Activated CD4-positive, CD25-positive, alpha-beta regulatory T cell treated with anti-CD3 and anti-CD28 coated beads, Interleukin-2, amount 50 U/mL, for 24 hours (primary cell): Measurements from ENCODE around the gene MFN2.

ENCODE experiments used
- ATAC-seq, 2 donors: fragments of 150-1000 bp; cut with Tn5 transposase; one replicate each; pipeline ENCODE4 v1.10.0; 2021; ENCODE audit warnings: mild to moderate bottlenecking in 1 of 2, moderate library complexity in 1 of 2

Gene MFN2

GRCh38 chr1:11960715-11961114 is 19.5 kb upstream of the MFN2 start:
- no peak for ATAC-seq

- ATAC-seq: no peak
These were observed 19.0 kb upstream of the MFN2 start for GRCh38 chr1:11961230-11961629.

GRCh38 chr1:11963622-11964021 is 16.6 kb upstream of the MFN2 start:
- ATAC-seq: no peak

- ATAC-seq: no peak
These were observed 15.6 kb upstream of the MFN2 start for GRCh38 chr1:11964656-11965055.

GRCh38 chr1:11967028-11967547 is 13.2 kb upstream of the MFN2 start:
- no peak for ATAC-seq

GRCh38 chr1:11970441-11971185 is 9.6 kb upstream of the MFN2 start:
- ATAC-seq: no peak

GRCh38 chr1:11977625-11978024 is 2.6 kb upstream of the MFN2 start:
- no peak for ATAC-seq

- no peak for ATAC-seq
These were observed 1.9 kb upstream of the MFN2 start for GRCh38 chr1:11978301-11978700.

- ATAC-seq: no peak
These were observed 1.0 kb upstream of the MFN2 start for GRCh38 chr1:11979028-11979850.

GRCh38 chr1:11980676-11980972 is 380 bp downstream of the MFN2 start:
- ATAC-seq: no peak

GRCh38 chr1:11981378-11982009 is 1.2 kb downstream of the MFN2 start:
- no peak for ATAC-seq

GRCh38 chr1:11982010-11982392 is 1.8 kb downstream of the MFN2 start:
- ATAC-seq: no peak

- no peak for ATAC-seq
These were observed 3.9 kb downstream of the MFN2 start for GRCh38 chr1:11984121-11984520.

- no peak for ATAC-seq
These were observed 4.3 kb downstream of the MFN2 start for GRCh38 chr1:11984576-11984975.

GRCh38 chr1:11985171-11985570 is 4.9 kb downstream of the MFN2 start:
- ATAC-seq: no peak

- ATAC-seq: no peak
These were observed 5.6 kb downstream of the MFN2 start for GRCh38 chr1:11985851-11986250.

- ATAC-seq: no peak
These were observed 9.4 kb downstream of the MFN2 start for GRCh38 chr1:11989669-11990068.

- ATAC-seq: no peak
These were observed 10.2 kb downstream of the MFN2 start for GRCh38 chr1:11990303-11991032.

- no peak for ATAC-seq
These were observed 11.9 kb downstream of the MFN2 start for GRCh38 chr1:11991969-11992676.

- no peak for ATAC-seq
These were observed 17.0 kb downstream of the MFN2 start for GRCh38 chr1:11997081-11997850.

- no peak for ATAC-seq
These were observed 18.4 kb downstream of the MFN2 start for GRCh38 chr1:11998636-11999035.

- no peak for ATAC-seq
These were observed 19.0 kb downstream of the MFN2 start for GRCh38 chr1:11999236-11999635.
